GM10266 (cell line): ENCODE results near the gene SIGLEC7.

ENCODE experiments used
- DNase-seq: peaks from one replicate; pipeline ENCODE4 v3.0.0; 2012; ENCODE audit errors: extremely low spot score
- CTCF ChIP-seq: IDR thresholded peaks from 2 replicates; pipeline ENCODE4 v1.5.1; 2012; ENCODE audit warnings: mild to moderate bottlenecking, low read depth; ENCODE audit not compliant: control insufficient read depth, insufficient read depth; ENCODE audit errors: missing control alignments

Gene SIGLEC7

GRCh38 chr19:51142119-51142518 is at the start of gene SIGLEC7:
TSS of gene SIGLEC7 (plus strand) at chr19:51142301. CDS start at chr19:51142370, 69 bp downstream.
- TF ChIP-seq CTCF = no peak
- DNase-seq = no peak

- DNase-seq = no peak
- TF ChIP-seq CTCF = no peak
These were observed 49.0 kb upstream of the SIGLEC7 start for GRCh38 chr19:51093101-51093500.

- no peak for TF ChIP-seq CTCF
- DNase-seq = no peak
These were observed 48.4 kb upstream of the SIGLEC7 start for GRCh38 chr19:51093510-51094345.

- peak; percentile 74 for DNase-seq
- peak; percentile 60 for TF ChIP-seq CTCF
These were observed 47.3 kb upstream of the SIGLEC7 start for GRCh38 chr19:51094696-51095279.

- DNase-seq = peak; percentile 27
- no peak for TF ChIP-seq CTCF
These were observed 45.5 kb upstream of the SIGLEC7 start for GRCh38 chr19:51096473-51097165.

GRCh38 chr19:51097166-51097738 is 44.8 kb upstream of the SIGLEC7 start:
- peak; percentile 91 for TF ChIP-seq CTCF
- peak; percentile 90 for DNase-seq
